GM12878 (cell line): ENCODE results near the gene AMPH. TPM values are rescaled to one million over a fixed set of nuclear protein-coding genes. Genes with fewer than 3 reads are reported as not detected.

Experiments used
- ATAC-seq: fragments of 200-7000 bp; cut with Tn5 transposase; 3 replicates; pipeline ENCODE4 v1.9.1; 2020; ENCODE audit warnings: mild to moderate bottlenecking, moderate library complexity
- BruUV-seq: library from RNA; stranded (reverse); fragments of 400-500 nt; replicated peaks from 2 replicates; lab custom pipeline; 2021; lab: Mats Ljungman, UMichigan
- CTCF ChIA-PET: fragments of 300-600 bp; sonication (Branson Sonifier 250); formaldehyde crosslinking; extraction: SDS; loops from one replicate; lab custom pipeline; 2021; ENCODE audit warnings: inconsistent platforms; lab: Yijun Ruan, JAX
- POLR2A ChIA-PET: fragments of 350-600 bp; formaldehyde crosslinking; extraction: SDS; loops from one replicate; lab custom pipeline; 2021; ENCODE audit warnings: inconsistent platforms; lab: Charles Lee
- RAD21 ChIA-PET: fragments of 300-600 bp; sonication (Branson Sonifier 250); formaldehyde crosslinking; loops from one replicate; lab custom pipeline; 2023; ENCODE audit warnings: antibody characterized with exemption; ENCODE audit not compliant: unreplicated experiment; lab: Charles Lee
- SMC1A ChIA-PET: fragments of 300-600 bp; sonication (Branson Sonifier 250); formaldehyde crosslinking; loops from one replicate; lab custom pipeline; 2023; ENCODE audit not compliant: unreplicated experiment, uncharacterized antibody; lab: Charles Lee
- DNase-seq: peaks from one replicate; pipeline ENCODE4 v3.0.0-alpha.2; 2011; ENCODE audit warnings: low read depth, low spot score
- FAIRE-seq: peaks from 3 replicates; lab custom pipeline; 2011; peaks lifted over from hg19 to GRCh38; lab: Jason Lieb, UNC
- H2AFZ ChIP-seq: 2 replicates; pipeline ENCODE4 v1.6.0; 2011; ENCODE audit warnings: low read depth, low read length, control low read depth; ENCODE audit not compliant: control insufficient read depth
- H3K27ac ChIP-seq: 2 replicates; pipeline ENCODE4 v1.5.1; 2011; ENCODE audit warnings: control low read depth; ENCODE audit not compliant: control insufficient read depth, insufficient read depth
- H3K27me3 ChIP-seq, 2 experiments: replicated peaks in 1 of 2; 2 replicates each; pipeline versions ENCODE4 v1.6.0 to v1.6.1; 2011; ENCODE audit warnings: low read length in 1 of 2; ENCODE audit not compliant: control insufficient read depth in 2 of 2, insufficient read depth in 2 of 2
- H3K36me3 ChIP-seq, 2 experiments: 2 replicates each; pipeline ENCODE4 v1.5.1; 2011; ENCODE audit warnings: low read length in 1 of 2; ENCODE audit not compliant: control insufficient read depth in 2 of 2, insufficient read depth in 2 of 2
- H3K4me1 ChIP-seq: 2 replicates; pipeline ENCODE4 v1.6.1; 2011; ENCODE audit warnings: mild to moderate bottlenecking, low read length, moderate library complexity, mixed read lengths; ENCODE audit not compliant: control insufficient read depth, insufficient read depth
- H3K4me2 ChIP-seq: 2 replicates; pipeline ENCODE4 v1.6.0; 2011; ENCODE audit warnings: control low read depth; ENCODE audit not compliant: control insufficient read depth, insufficient read depth
- H3K4me3 ChIP-seq: fragments of 200-600 bp; sonication (generic); 2 replicates; pipeline ENCODE4 v1.5.1; 2016
- H3K79me2 ChIP-seq: 2 replicates; pipeline ENCODE4 v1.6.0; 2011; ENCODE audit warnings: low read length; ENCODE audit not compliant: control insufficient read depth, insufficient read depth
- H3K9ac ChIP-seq: 2 replicates; pipeline ENCODE4 v1.8.0; 2011; ENCODE audit warnings: low read length, control low read depth, mixed read lengths; ENCODE audit not compliant: control insufficient read depth, insufficient read depth
- H3K9me3 ChIP-seq: replicated peaks from 3 replicates; pipeline ENCODE4 v1.5.1; 2011; ENCODE audit warnings: mild to moderate bottlenecking, low read length; ENCODE audit not compliant: control insufficient read depth, insufficient read depth
- H4K20me1 ChIP-seq: 2 replicates; pipeline ENCODE4 v1.6.0; 2011; ENCODE audit not compliant: control insufficient read depth, insufficient read depth
- ATF7 ChIP-seq: fragments of 450-650 bp; IDR thresholded peaks from 2 replicates; pipeline ENCODE4 v1.6.1; 2016; ENCODE audit warnings: low read depth, mild to moderate bottlenecking
- FOS ChIP-seq: IDR thresholded peaks from 3 replicates; pipeline ENCODE4 v1.6.1; 2011; ENCODE audit warnings: borderline replicate concordance; ENCODE audit not compliant: insufficient read length; ENCODE audit errors: extremely low read depth
- NBN ChIP-seq: fragments of 450-650 bp; IDR thresholded peaks from 2 replicates; pipeline ENCODE4 v1.6.1; 2016
- NR2F1 ChIP-seq: fragments of 450-650 bp; conservative IDR thresholded peaks from 2 replicates; pipeline ENCODE4 v1.6.1; 2017; ENCODE audit warnings: mild to moderate bottlenecking
- RELA ChIP-seq: fragments of 450-650 bp; IDR thresholded peaks from 2 replicates; pipeline ENCODE4 v1.8.0; 2014; ENCODE audit warnings: borderline replicate concordance; ENCODE audit not compliant: partially characterized antibody
- STAT1 ChIP-seq: fragments of 450-650 bp; conservative IDR thresholded peaks from 2 replicates; pipeline ENCODE4 v1.6.1; 2014; ENCODE audit warnings: antibody characterized with exemption, mild to moderate bottlenecking
- TCF12 ChIP-seq: IDR thresholded peaks from 2 replicates; pipeline ENCODE4 v1.6.1; 2011; ENCODE audit warnings: low read depth, mild to moderate bottlenecking, low read length
- YY1 ChIP-seq: IDR thresholded peaks from 2 replicates; pipeline ENCODE4 v1.6.1; 2011; ENCODE audit warnings: low read depth, mild to moderate bottlenecking, low read length
- WGBS: methylation state at CpG from one replicate; pipeline ENCODE4 v1.1.6; 2016; ENCODE audit warnings: low lambda C conversion rate; ENCODE audit not compliant: insufficient replicate concordance, insufficient coverage; ENCODE audit errors: missing lambda C conversion rate; 5-methylcytosine and 5-hydroxymethylcytosine counted together
- in situ Hi-C: fragments of 300-500 bp; cut with MboI; formaldehyde crosslinking; loops from 9 replicates; pipeline ENCODE4 v1.14.3; 2018; ENCODE audit warnings: mixed read lengths
- intact Hi-C: fragments of 100-400 bp; cut with micrococcal nuclease; formaldehyde crosslinking; loops from one replicate; pipeline ENCODE4 v1.14.2; 2022; ENCODE audit not compliant: unreplicated experiment
- polyA plus RNA-seq, 11 experiments: library from polyadenylated mRNA; depleted of rRNA in 4 of 11; unstranded in 6 of 11; stranded (reverse) in 5 of 11; fragments of >200 nt; fragmentation: Nextera tagmentation in 4 of 11; fragmentation: Illumina TruSeq in 1 of 11; extraction: Ambion mirVana in 4 of 11; extraction: Trizol in 1 of 11; gene quantifications; 1 replicate in 1 of 11; 2 replicates in 10 of 11; pipeline versions ENCODE4 v1.2.1 to v1.2.3, GENCODE V29; 2011 to 2016; ENCODE audit warnings: inconsistent platforms in 2 of 11, missing spikeins in 2 of 11, low read depth in 1 of 11
- total RNA-seq, 4 experiments: library from RNA; depleted of rRNA in 3 of 4; stranded (reverse); fragments of >200 nt in 3 of 4; fragmentation: Illumina TruSeq in 1 of 4; extraction: Trizol in 1 of 4; gene quantifications; 2 replicates each; pipeline versions ENCODE4 v1.2.1 to v1.2.3, GENCODE V29; 2013 to 2021
- TF ChIP-seq, protein P1 (sequence below): fragments of 450-650 bp; IDR thresholded peaks from 2 replicates; pipeline ENCODE4 v1.6.1; 2017; ENCODE audit warnings: low read depth, mild to moderate bottlenecking, moderate library complexity
- TF ChIP-seq, protein P2 (sequence below): fragments of 450-650 bp; IDR thresholded peaks from 2 replicates; pipeline ENCODE4 v1.6.1; 2017; ENCODE audit warnings: antibody characterized with exemption, mild to moderate bottlenecking, moderate library complexity
- TF ChIP-seq, protein P3 (sequence below): IDR thresholded peaks from 2 replicates; pipeline ENCODE4 v1.6.1; 2011; ENCODE audit warnings: mild to moderate bottlenecking, low read depth, low read length, moderate library complexity; ENCODE audit not compliant: insufficient replicate concordance

Gene AMPH
- total and polyA plus RNA-seq, 10 of the 15 experiments (the other 5 are each of a cell fraction or from before 2014, with no cell fraction given) = 0.03 to 0.24 (median 0.08) TPM; not detected in 2

DNA sequence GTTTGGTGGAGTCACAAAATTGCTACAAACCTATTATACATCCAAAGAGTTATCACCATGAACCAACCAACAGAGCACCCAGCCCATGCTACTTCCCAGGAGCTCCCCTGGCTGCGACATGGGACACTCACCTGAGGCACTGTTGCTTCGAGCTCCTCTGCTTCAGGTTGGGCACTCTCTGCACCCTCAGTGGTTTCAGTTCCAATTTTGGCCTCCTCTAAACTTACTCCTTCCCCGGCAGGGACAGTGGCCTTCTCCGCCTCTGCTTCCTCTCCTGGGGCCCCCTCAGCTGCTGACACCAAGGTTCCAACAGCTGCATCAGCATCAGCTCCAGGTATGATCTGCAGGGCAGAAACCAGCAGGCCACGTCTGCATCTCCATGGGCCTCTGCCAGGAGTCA, 237.3 kb downstream of the AMPH start:
- peaks cover 13% of the 10 kb centered on the region for H3K4me1 ChIP-seq
- intact Hi-C loops = loop anchor here (10.0 kb wide), 2 partner anchors 161 to 331 kb away; no protein-coding TSS in a partner anchor
- POLR2A ChIA-PET = no interaction called here
- 1% methylated on average over 5 of the region's 5 CpGs for WGBS
- H3K27ac ChIP-seq = no peak overlapping the region
- in situ Hi-C loops = no loop called here
- H3K9ac ChIP-seq = no peak overlapping the region
- H4K20me1 ChIP-seq = no peaks in the 10 kb centered on the region
- no peaks in the 10 kb centered on the region for H3K36me3 ChIP-seq
- SMC1A ChIA-PET = interaction anchor here (1.3 kb wide), 1 partner anchor 267 kb away, joined by 3 read pairs; no protein-coding TSS in a partner anchor
- TF ChIP-seq NBN = no peak
- peak; percentile 84 for ATAC-seq
- no peak for DNase-seq
- RAD21 ChIA-PET = interaction anchor here (1.2 kb wide), 1 partner anchor 20 kb away, joined by 4 read pairs; no protein-coding TSS in a partner anchor
- CTCF ChIA-PET = interaction anchor here (0.5 to 4.5 kb wide), 5 partner anchors 19 to 1177 kb away, joined by 3 to 27 read pairs (median 3); no protein-coding TSS in a partner anchor
- no peak overlapping the region for H2AFZ ChIP-seq
- no peaks in the 10 kb centered on the region for H3K27me3 ChIP-seq
- H3K4me2 ChIP-seq = no peak overlapping the region
- FAIRE-seq = no peak
- no peaks in the 10 kb centered on the region; the same call in 2 of the 3 replicates for H3K9me3 ChIP-seq
- no peak overlapping the region for H3K4me3 ChIP-seq
- H3K79me2 ChIP-seq = no peaks in the 10 kb centered on the region
- BruUV-seq = no TSS peak

DNA sequence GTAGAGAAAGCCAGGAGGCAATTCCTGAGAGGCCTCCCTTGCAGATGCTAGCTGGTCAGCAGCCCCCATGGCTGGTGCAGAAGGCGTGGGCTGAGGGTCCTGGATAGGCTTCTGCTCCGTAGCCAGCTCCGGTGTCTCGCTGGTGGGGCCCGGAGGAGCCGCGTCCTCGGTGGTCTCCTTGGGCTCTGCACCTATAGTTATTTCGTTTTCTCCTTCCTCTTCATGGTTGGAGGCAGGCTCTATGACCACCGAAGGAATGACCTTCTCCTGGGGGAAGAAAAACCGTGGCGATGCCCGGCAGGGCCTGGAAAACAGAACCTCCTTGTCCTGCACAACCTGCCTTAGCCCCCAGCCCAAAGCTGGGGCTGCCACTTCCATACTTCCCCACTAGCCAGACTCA, 239.4 kb downstream of the AMPH start:
- H3K27me3 ChIP-seq = no peaks in the 10 kb centered on the region
- no peak for ATAC-seq
- TF ChIP-seq YY1 (no peak), NR2F1 (no peak), TCF12 (no peak), ATF7 (no peak), NBN (no peak), FOS (no peak), STAT1 (no peak), RELA (no peak)
- TF ChIP-seq, protein P1, sequence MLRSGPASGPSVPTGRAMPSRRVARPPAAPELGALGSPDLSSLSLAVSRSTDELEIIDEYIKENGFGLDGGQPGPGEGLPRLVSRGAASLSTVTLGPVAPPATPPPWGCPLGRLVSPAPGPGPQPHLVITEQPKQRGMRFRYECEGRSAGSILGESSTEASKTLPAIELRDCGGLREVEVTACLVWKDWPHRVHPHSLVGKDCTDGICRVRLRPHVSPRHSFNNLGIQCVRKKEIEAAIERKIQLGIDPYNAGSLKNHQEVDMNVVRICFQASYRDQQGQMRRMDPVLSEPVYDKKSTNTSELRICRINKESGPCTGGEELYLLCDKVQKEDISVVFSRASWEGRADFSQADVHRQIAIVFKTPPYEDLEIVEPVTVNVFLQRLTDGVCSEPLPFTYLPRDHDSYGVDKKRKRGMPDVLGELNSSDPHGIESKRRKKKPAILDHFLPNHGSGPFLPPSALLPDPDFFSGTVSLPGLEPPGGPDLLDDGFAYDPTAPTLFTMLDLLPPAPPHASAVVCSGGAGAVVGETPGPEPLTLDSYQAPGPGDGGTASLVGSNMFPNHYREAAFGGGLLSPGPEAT = no peak
- TF ChIP-seq, protein P2, sequence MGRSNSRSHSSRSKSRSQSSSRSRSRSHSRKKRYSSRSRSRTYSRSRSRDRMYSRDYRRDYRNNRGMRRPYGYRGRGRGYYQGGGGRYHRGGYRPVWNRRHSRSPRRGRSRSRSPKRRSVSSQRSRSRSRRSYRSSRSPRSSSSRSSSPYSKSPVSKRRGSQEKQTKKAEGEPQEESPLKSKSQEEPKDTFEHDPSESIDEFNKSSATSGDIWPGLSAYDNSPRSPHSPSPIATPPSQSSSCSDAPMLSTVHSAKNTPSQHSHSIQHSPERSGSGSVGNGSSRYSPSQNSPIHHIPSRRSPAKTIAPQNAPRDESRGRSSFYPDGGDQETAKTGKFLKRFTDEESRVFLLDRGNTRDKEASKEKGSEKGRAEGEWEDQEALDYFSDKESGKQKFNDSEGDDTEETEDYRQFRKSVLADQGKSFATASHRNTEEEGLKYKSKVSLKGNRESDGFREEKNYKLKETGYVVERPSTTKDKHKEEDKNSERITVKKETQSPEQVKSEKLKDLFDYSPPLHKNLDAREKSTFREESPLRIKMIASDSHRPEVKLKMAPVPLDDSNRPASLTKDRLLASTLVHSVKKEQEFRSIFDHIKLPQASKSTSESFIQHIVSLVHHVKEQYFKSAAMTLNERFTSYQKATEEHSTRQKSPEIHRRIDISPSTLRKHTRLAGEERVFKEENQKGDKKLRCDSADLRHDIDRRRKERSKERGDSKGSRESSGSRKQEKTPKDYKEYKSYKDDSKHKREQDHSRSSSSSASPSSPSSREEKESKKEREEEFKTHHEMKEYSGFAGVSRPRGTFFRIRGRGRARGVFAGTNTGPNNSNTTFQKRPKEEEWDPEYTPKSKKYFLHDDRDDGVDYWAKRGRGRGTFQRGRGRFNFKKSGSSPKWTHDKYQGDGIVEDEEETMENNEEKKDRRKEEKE = no peak
- TF ChIP-seq, protein P3, sequence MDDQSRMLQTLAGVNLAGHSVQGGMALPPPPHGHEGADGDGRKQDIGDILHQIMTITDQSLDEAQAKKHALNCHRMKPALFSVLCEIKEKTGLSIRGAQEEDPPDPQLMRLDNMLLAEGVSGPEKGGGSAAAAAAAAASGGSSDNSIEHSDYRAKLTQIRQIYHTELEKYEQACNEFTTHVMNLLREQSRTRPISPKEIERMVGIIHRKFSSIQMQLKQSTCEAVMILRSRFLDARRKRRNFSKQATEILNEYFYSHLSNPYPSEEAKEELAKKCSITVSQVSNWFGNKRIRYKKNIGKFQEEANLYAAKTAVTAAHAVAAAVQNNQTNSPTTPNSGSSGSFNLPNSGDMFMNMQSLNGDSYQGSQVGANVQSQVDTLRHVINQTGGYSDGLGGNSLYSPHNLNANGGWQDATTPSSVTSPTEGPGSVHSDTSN = no peak

More for the DNA sequence above, 239.4 kb downstream of the AMPH start:
- Histone ChIP-seq H3K9ac (no peak overlapping the region), H3K4me1 (peaks cover 13% of the 10 kb centered on the region), H3K9me3 (no peaks in the 10 kb centered on the region; the same call in 2 of the 3 replicates), H3K4me2 (no peak overlapping the region), H4K20me1 (no peaks in the 10 kb centered on the region), H3K27ac (no peak overlapping the region), H3K79me2 (no peaks in the 10 kb centered on the region), H3K4me3 (no peak overlapping the region), H3K36me3 (no peaks in the 10 kb centered on the region), H2AFZ (no peak overlapping the region)
- DNase-seq (no peak), FAIRE-seq (no peak)
- no TSS peak for BruUV-seq
- POLR2A ChIA-PET = no interaction called here
- RAD21 ChIA-PET = no interaction called here
- intact Hi-C loops (loop anchor here (10.0 kb wide), 2 partner anchors 163 to 333 kb away; no protein-coding TSS in a partner anchor), in situ Hi-C loops (no loop called here)
- CTCF ChIA-PET = interaction anchor here (0.7 to 2.2 kb wide), 2 partner anchors 17 to 1661 kb away, joined by 3 to 8 read pairs; no protein-coding TSS in a partner anchor
- 69% methylated on average over 13 of the region's 13 CpGs for WGBS
- SMC1A ChIA-PET = no interaction called here
